GM12865 (cell line): ENCODE measurements around the gene UBA3.

Experiments used
- DNase-seq: peaks from one replicate; pipeline ENCODE4 v3.0.0; 2010; ENCODE audit warnings: low read depth
- H3K4me3 ChIP-seq: 2 replicates; pipeline ENCODE4 v1.5.1; 2011; ENCODE audit warnings: mild to moderate bottlenecking, low read depth, low read length, control low read depth
- TF ChIP-seq, protein P1 (sequence below): IDR thresholded peaks from 2 replicates; pipeline ENCODE4 v1.5.1; 2011; ENCODE audit warnings: low read length, control low read depth, low read depth, inconsistent platforms; ENCODE audit not compliant: insufficient read depth; ENCODE audit errors: missing control alignments

The UBA3 gene

GRCh38 chr3:69044608-69045007 is 35.6 kb downstream of the UBA3 start:
- TF ChIP-seq, protein P1, sequence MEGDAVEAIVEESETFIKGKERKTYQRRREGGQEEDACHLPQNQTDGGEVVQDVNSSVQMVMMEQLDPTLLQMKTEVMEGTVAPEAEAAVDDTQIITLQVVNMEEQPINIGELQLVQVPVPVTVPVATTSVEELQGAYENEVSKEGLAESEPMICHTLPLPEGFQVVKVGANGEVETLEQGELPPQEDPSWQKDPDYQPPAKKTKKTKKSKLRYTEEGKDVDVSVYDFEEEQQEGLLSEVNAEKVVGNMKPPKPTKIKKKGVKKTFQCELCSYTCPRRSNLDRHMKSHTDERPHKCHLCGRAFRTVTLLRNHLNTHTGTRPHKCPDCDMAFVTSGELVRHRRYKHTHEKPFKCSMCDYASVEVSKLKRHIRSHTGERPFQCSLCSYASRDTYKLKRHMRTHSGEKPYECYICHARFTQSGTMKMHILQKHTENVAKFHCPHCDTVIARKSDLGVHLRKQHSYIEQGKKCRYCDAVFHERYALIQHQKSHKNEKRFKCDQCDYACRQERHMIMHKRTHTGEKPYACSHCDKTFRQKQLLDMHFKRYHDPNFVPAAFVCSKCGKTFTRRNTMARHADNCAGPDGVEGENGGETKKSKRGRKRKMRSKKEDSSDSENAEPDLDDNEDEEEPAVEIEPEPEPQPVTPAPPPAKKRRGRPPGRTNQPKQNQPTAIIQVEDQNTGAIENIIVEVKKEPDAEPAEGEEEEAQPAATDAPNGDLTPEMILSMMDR: no peak

GRCh38 chr3:69033470-69033869 is 46.7 kb downstream of the UBA3 start:
- H3K4me3 ChIP-seq: no peak overlapping the region
- DNase-seq: no peak

More at GRCh38 chr3:69044608-69045007, 35.6 kb downstream of the UBA3 start:
- DNase-seq: no peak
- no peak overlapping the region for H3K4me3 ChIP-seq

GRCh38 chr3:69032737-69033136 is 47.4 kb downstream of the UBA3 start:
- TF ChIP-seq, protein P1: no peak
- H3K4me3 ChIP-seq: no peak overlapping the region
- DNase-seq: no peak

More at GRCh38 chr3:69033470-69033869, 46.7 kb downstream of the UBA3 start:
- TF ChIP-seq, protein P1: no peak

DNA sequence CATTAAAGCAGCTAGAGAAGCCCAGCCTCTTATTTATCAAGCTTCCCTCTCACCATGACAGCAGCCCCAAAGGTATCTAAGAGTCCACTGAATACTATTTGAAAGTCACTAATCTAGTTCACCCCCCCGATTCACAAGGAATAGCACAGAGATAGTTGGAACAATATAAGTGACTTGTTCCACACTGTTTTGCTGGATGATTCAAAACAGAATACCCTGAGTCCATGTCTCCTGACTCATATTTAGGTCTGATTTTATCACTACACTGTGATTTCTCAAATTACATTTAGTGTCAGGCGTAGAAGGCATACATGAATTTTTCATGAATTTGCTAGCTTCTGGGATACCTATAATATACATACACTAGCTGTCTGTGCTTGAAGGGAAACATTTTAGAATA is 48.0 kb downstream of the UBA3 start:
- H3K4me3 ChIP-seq: no peak overlapping the region
- DNase-seq: no peak
- TF ChIP-seq, protein P1: no peak

DNA sequence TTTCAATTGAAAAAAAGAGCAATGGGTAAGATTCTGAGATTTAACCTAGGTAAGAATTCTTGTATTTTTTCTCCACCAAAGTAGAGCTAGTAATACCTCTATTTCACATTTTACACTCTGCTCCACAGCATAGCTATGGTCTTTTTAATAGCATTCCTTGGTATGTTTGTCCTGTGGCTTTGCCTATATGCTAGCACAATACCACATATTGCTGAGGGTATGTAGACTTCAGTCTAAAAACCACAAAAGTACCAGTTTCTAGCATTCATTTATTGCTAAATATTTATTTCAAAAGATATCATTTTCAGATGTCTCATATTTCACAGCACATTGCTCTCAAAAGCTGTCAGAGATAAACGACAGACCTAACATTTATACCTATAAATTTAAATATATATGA is 48.5 kb downstream of the UBA3 start:
- no peak for DNase-seq
- H3K4me3 ChIP-seq: no peak overlapping the region
- TF ChIP-seq, protein P1: no peak

DNA sequence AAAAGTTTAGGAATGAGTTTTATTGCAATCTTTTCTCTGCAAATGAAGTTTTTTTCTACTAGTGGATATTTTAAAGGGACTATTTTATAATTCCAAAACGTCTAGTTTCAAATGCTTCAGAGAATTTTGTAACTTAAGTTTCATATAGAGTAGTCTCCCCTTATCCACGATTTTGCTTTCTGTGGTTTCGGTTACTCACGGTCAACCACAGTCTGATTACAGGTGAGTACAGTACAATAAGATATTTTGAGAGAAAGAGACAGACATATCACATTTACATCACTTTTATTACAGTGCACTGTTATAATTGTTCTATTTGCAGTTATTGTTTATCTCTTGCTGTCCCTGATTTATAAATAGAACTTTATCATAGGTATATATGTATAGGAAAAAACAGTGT is 59.3 kb downstream of the UBA3 start:
- TF ChIP-seq, protein P1: no peak

DNA sequence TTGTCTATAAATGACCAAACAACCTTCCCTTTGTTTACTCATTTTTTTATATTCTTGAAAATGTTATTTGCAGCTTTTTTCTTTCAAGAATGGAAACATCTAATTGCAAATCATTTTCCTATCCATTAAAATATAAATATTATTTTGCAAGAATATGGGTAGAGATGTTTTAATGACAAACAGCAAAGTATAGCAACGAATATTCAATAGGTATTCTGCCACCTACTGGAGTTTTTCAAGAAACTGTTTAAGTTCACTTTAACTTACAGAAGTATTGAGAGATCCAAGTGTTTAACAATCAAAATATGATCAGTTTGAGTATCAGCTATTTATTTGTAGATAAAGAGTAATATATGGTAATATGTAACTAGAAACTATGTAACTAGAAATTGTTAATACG is 59.7 kb downstream of the UBA3 start:
- TF ChIP-seq, protein P1: no peak
- no peak for DNase-seq
- H3K4me3 ChIP-seq: no peak overlapping the region

More for the DNA sequence above, 59.3 kb downstream of the UBA3 start:
- no peak overlapping the region for H3K4me3 ChIP-seq
- DNase-seq: no peak
